Urinary bladder (tissue), 4 donors: ENCODE measurements around the gene KRTAP3-1. TPM values are rescaled to one million over a fixed set of nuclear protein-coding genes. Genes with fewer than 3 reads are reported as not detected.
"Not testable (repeated sequence)": the region's sequence is repeated elsewhere in the genome, so short reads cannot be mapped to it uniquely, and the experiment has no call there.

Source experiments
- DNase-seq: peaks from one replicate; pipeline ENCODE4 v3.0.0-alpha.2; 2015; ENCODE audit errors: extremely low spot score
- H3K27ac ChIP-seq: one replicate; pipeline ENCODE4 v1.5.1; 2013; ENCODE audit warnings: low read depth, mild to moderate bottlenecking, moderate library complexity
- H3K36me3 ChIP-seq: one replicate; pipeline ENCODE4 v1.6.1; 2013; ENCODE audit warnings: mild to moderate bottlenecking, moderate library complexity; ENCODE audit not compliant: insufficient read depth
- H3K4me1 ChIP-seq: one replicate; pipeline ENCODE4 v1.6.1; 2013; ENCODE audit warnings: mild to moderate bottlenecking, moderate library complexity; ENCODE audit not compliant: insufficient read depth
- H3K4me3 ChIP-seq: one replicate; pipeline ENCODE4 v1.5.1; 2013; ENCODE audit warnings: low read depth, low read length
- WGBS: extraction: QIAGEN DNeasy Blood & Tissue Kit; methylation state at CpG from one replicate; pipeline ENCODE4 v1.1.7; 2013; 5-methylcytosine and 5-hydroxymethylcytosine counted together
- polyA plus RNA-seq: library from polyadenylated mRNA; stranded (reverse); fragments of 200-250 nt; gene quantifications from one replicate; pipeline ENCODE4 v1.2.3, GENCODE V29; 2013
- total RNA-seq: library from RNA; depleted of rRNA; stranded (reverse); fragments of >200 nt; gene quantifications from one replicate; pipeline ENCODE4 v1.2.3, GENCODE V29; 2014
- donor health status: healthy with polysubstance abuse.
- donor health status: healthy.

Gene KRTAP3-1
- total RNA-seq (not detected), polyA plus RNA-seq (not detected)

- H3K27ac ChIP-seq = no peak within 1 kb of the TSS
- no peak within 1 kb of the TSS for H3K4me3 ChIP-seq
- no peaks in the 10 kb centered on the region for H3K36me3 ChIP-seq
- no peak for DNase-seq
- WGBS = 83% methylated on average over 8 of the region's 8 CpGs
- no peaks in the 10 kb centered on the region for H3K4me1 ChIP-seq
Measured at GRCh38 chr17:41008811-41009210, at the start of gene KRTAP3-1. Gene KRTAP3-1, minus strand, starts transcription at chr17:41009128. Its CDS starts 54 bp downstream, at chr17:41009074.

- H3K27ac ChIP-seq = no peak overlapping the region
- WGBS = 96% methylated on average over 1 of the region's 1 CpG
- no peaks in the 10 kb centered on the region for H3K36me3 ChIP-seq
- H3K4me1 ChIP-seq = no peaks in the 10 kb centered on the region
- DNase-seq = no peak
- H3K4me3 ChIP-seq = no peak overlapping the region
Measured at GRCh38 chr17:41057547-41057946, 48.6 kb upstream of the KRTAP3-1 start.

- not testable (repeated sequence) for H3K27ac ChIP-seq, H3K4me3 ChIP-seq, H3K36me3 ChIP-seq, H3K4me1 ChIP-seq, DNase-seq
- WGBS = 60% methylated on average over 1 of the region's 6 CpGs
Measured at GRCh38 chr17:41055130-41055529, 46.2 kb upstream of the KRTAP3-1 start, which contains the start of gene KRTAP2-2. Gene KRTAP2-2, minus strand, starts transcription at chr17:41055230. Its CDS starts 19 bp downstream, at chr17:41055211.

- DNase-seq, H3K4me1 ChIP-seq, H3K36me3 ChIP-seq, H3K4me3 ChIP-seq, H3K27ac ChIP-seq: not testable (repeated sequence)
- 81% methylated on average over 9 of the region's 9 CpGs for WGBS
Measured at GRCh38 chr17:41054556-41054955, 45.6 kb upstream of the KRTAP3-1 start.

GRCh38 chr17:41054025-41054424, 45.1 kb upstream of the KRTAP3-1 start:
- no peaks in the 10 kb centered on the region for H3K4me1 ChIP-seq
- H3K4me3 ChIP-seq = no peak overlapping the region
- no peak for DNase-seq
- no peak overlapping the region for H3K27ac ChIP-seq
- WGBS = 88% methylated on average over 4 of the region's 4 CpGs
- H3K36me3 ChIP-seq = no peaks in the 10 kb centered on the region

- no peaks in the 10 kb centered on the region for H3K36me3 ChIP-seq
- no peaks in the 10 kb centered on the region for H3K4me1 ChIP-seq
- H3K27ac ChIP-seq = no peak overlapping the region
- no peak for DNase-seq
- H3K4me3 ChIP-seq = no peak overlapping the region
Measured at GRCh38 chr17:41052566-41052965, 43.6 kb upstream of the KRTAP3-1 start.

- Histone ChIP-seq H3K4me3 (no peak overlapping the region), H3K36me3 (no peaks in the 10 kb centered on the region), H3K4me1 (no peaks in the 10 kb centered on the region), H3K27ac (no peak overlapping the region)
- DNase-seq = no peak
- 49% methylated on average over 2 of the region's 2 CpGs for WGBS
Measured at GRCh38 chr17:41049110-41049509, 40.2 kb upstream of the KRTAP3-1 start.

- DNase-seq = no peak
- Histone ChIP-seq H3K4me3 (no peak overlapping the region), H3K4me1 (no peaks in the 10 kb centered on the region), H3K27ac (no peak overlapping the region), H3K36me3 (no peaks in the 10 kb centered on the region)
- 52% methylated on average over 7 of the region's 7 CpGs for WGBS
Measured at GRCh38 chr17:41048441-41048840, 39.5 kb upstream of the KRTAP3-1 start.

- DNase-seq, H3K36me3 ChIP-seq, H3K4me3 ChIP-seq, H3K27ac ChIP-seq, H3K4me1 ChIP-seq: not testable (repeated sequence)
- 53% methylated on average over 10 of the region's 33 CpGs for WGBS
Measured at GRCh38 chr17:41046735-41047465, 38.0 kb upstream of the KRTAP3-1 start, which contains the start of gene KRTAP2-1. Gene KRTAP2-1, minus strand, starts transcription at chr17:41047316. Its CDS starts 49 bp downstream, at chr17:41047267.

- WGBS = 97% methylated on average over 1 of the region's 1 CpG
- no peak for DNase-seq
- no peaks in the 10 kb centered on the region for H3K36me3 ChIP-seq
- no peak overlapping the region for H3K4me3 ChIP-seq
- no peaks in the 10 kb centered on the region for H3K4me1 ChIP-seq
- H3K27ac ChIP-seq = no peak overlapping the region
Measured at GRCh38 chr17:41042953-41043352, 34.0 kb upstream of the KRTAP3-1 start.

- 74% methylated on average over 14 of the region's 14 CpGs for WGBS
- not testable (repeated sequence) for H3K4me1 ChIP-seq, DNase-seq, H3K27ac ChIP-seq, H3K4me3 ChIP-seq, H3K36me3 ChIP-seq
Measured at GRCh38 chr17:41040783-41041571, 32.0 kb upstream of the KRTAP3-1 start, which contains the start of gene KRTAP1-1. Gene KRTAP1-1, minus strand, starts transcription at chr17:41041450. Its CDS starts 53 bp downstream, at chr17:41041397.

- no peaks in the 10 kb centered on the region for H3K36me3 ChIP-seq
- H3K4me1 ChIP-seq = no peaks in the 10 kb centered on the region
- H3K27ac ChIP-seq = no peak overlapping the region
- H3K4me3 ChIP-seq = no peak overlapping the region
- 75% methylated on average over 2 of the region's 2 CpGs for WGBS
- DNase-seq = no peak
Measured at GRCh38 chr17:41037853-41038350, 29.0 kb upstream of the KRTAP3-1 start.

- H3K4me1 ChIP-seq, H3K27ac ChIP-seq, DNase-seq, H3K36me3 ChIP-seq, H3K4me3 ChIP-seq: not testable (repeated sequence)
- WGBS = 88% methylated on average over 10 of the region's 10 CpGs
Measured at GRCh38 chr17:41034346-41034935, 25.5 kb upstream of the KRTAP3-1 start, which contains the start of gene KRTAP1-3. Gene KRTAP1-3, minus strand, starts transcription at chr17:41034874. Its CDS starts 53 bp downstream, at chr17:41034821.
